ENCODE measurements around the gene TRAP1.

Gene TRAP1

DNA sequence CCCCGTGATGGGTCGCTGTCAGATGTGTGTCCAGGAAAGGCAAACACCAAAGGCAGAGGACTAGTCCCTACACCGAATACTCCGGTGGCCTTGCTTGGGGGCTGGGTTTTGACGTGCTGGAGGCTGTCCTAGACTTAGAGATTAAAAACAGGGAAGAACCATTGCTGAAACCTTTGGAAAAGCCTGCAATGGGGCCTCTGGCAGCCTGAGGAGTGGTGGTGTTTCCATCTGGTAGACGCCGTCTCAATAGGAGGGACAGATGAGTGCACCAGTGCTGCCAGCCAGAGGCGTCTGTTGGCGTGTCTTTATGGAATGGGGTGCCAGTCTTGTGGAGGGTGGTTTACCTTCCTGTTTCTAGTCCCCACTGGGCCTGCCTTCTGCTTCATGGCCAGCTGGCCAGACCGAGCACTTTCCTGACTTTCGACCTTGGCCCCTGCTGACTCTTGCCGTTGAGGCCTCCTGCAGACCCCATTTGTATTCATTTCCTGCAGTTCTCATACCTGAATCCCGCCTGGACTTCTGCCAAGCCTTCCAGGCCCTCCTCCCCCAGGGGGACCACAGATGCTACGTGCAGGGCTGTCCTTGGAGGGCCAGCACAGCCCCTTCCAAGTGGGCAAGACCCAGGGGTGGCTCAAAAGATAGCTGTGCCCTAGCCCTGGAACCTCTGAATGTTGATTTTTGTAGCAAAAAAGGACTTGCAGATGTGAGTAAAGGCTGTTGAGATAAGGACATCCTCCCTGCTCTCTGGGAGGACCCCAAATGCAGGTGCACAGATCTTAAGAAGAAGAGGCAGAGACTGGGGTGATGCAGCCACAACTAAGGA, 64.7 kb downstream of the TRAP1 start:
- CTCF ChIA-PET = no interaction called here
- POLR2A ChIA-PET = no interaction called here

GRCh38 chr16:3651461-3652372, 65.6 kb downstream of the TRAP1 start:
- TF ChIP-seq FOXK2 (IDR thresholded peaks at IDR 0.05) = no peak
- no peak for TF ChIP-seq ELF4 (IDR thresholded peaks at IDR 0.05)
- no peak for TF ChIP-seq FOXM1 (IDR thresholded peaks at IDR 0.05; ENCODE audit: borderline replicate concordance)
- TF ChIP-seq HDGF (IDR thresholded peaks at IDR 0.05; ENCODE audit: borderline replicate concordance) = no peak
- no peak for TF ChIP-seq LEF1 (IDR thresholded peaks at IDR 0.05; ENCODE audit: borderline replicate concordance)
- no peak for TF ChIP-seq SP1 (IDR thresholded peaks at IDR 0.05)
- TF ChIP-seq PKNOX1 (IDR thresholded peaks at IDR 0.05) = no peak
- no peak for TF ChIP-seq ZNF384 (IDR thresholded peaks at IDR 0.05)
- no peak for TF ChIP-seq ARNT (IDR thresholded peaks at IDR 0.05)
- no peak for TF ChIP-seq SUZ12 (IDR thresholded peaks at IDR 0.05)
- TF ChIP-seq FOXA1 (IDR thresholded peaks at IDR 0.05) = no peak
- no peak for TF ChIP-seq BHLHE40 (IDR thresholded peaks at IDR 0.05; ENCODE audit: borderline replicate concordance)
- no peak for TF ChIP-seq CTBP1 (IDR thresholded peaks at IDR 0.05; ENCODE audit: borderline replicate concordance)
- TF ChIP-seq NFRKB (IDR thresholded peaks at IDR 0.05) = no peak
- no peak for TF ChIP-seq L3MBTL2 (conservative IDR thresholded peaks at IDR 0.05)
- TF ChIP-seq TARDBP (IDR thresholded peaks at IDR 0.05) = no peak
- DNase-seq (ENCODE audit: extremely low spot score) = no peak
- POLR2A ChIA-PET = no interaction called here
- CTCF ChIA-PET = no interaction called here

More for the DNA sequence above, 64.7 kb downstream of the TRAP1 start:
- TF ChIP-seq L3MBTL2 (conservative IDR thresholded peaks at IDR 0.05) (no peak), PKNOX1 (IDR thresholded peaks at IDR 0.05) (no peak), FOXK2 (IDR thresholded peaks at IDR 0.05) (no peak), FOXM1 (IDR thresholded peaks at IDR 0.05; ENCODE audit: borderline replicate concordance) (no peak), LEF1 (IDR thresholded peaks at IDR 0.05; ENCODE audit: borderline replicate concordance) (no peak), TARDBP (IDR thresholded peaks at IDR 0.05) (no peak), BHLHE40 (IDR thresholded peaks at IDR 0.05; ENCODE audit: borderline replicate concordance) (no peak), FOXA1 (IDR thresholded peaks at IDR 0.05) (no peak), ARNT (IDR thresholded peaks at IDR 0.05) (no peak), CTBP1 (IDR thresholded peaks at IDR 0.05; ENCODE audit: borderline replicate concordance) (no peak), NFRKB (IDR thresholded peaks at IDR 0.05) (no peak), ZNF384 (IDR thresholded peaks at IDR 0.05) (no peak), ELF4 (IDR thresholded peaks at IDR 0.05) (no peak), HDGF (IDR thresholded peaks at IDR 0.05; ENCODE audit: borderline replicate concordance) (no peak), SP1 (IDR thresholded peaks at IDR 0.05) (no peak), SUZ12 (IDR thresholded peaks at IDR 0.05) (no peak)
- DNase-seq (ENCODE audit: extremely low spot score) = no peak

GRCh38 chr16:3650631-3651265, 66.6 kb downstream of the TRAP1 start:
- CTCF ChIA-PET = no interaction called here
- no peak for DNase-seq (ENCODE audit: extremely low spot score)
- TF ChIP-seq PKNOX1 (IDR thresholded peaks at IDR 0.05) (no peak), SUZ12 (IDR thresholded peaks at IDR 0.05) (no peak), SP1 (IDR thresholded peaks at IDR 0.05) (no peak), FOXK2 (IDR thresholded peaks at IDR 0.05) (no peak), L3MBTL2 (conservative IDR thresholded peaks at IDR 0.05) (no peak), LEF1 (IDR thresholded peaks at IDR 0.05; ENCODE audit: borderline replicate concordance) (no peak), ZNF384 (IDR thresholded peaks at IDR 0.05) (no peak), FOXA1 (IDR thresholded peaks at IDR 0.05) (no peak), HDGF (IDR thresholded peaks at IDR 0.05; ENCODE audit: borderline replicate concordance) (no peak)
- POLR2A ChIA-PET = no interaction called here

DNA sequence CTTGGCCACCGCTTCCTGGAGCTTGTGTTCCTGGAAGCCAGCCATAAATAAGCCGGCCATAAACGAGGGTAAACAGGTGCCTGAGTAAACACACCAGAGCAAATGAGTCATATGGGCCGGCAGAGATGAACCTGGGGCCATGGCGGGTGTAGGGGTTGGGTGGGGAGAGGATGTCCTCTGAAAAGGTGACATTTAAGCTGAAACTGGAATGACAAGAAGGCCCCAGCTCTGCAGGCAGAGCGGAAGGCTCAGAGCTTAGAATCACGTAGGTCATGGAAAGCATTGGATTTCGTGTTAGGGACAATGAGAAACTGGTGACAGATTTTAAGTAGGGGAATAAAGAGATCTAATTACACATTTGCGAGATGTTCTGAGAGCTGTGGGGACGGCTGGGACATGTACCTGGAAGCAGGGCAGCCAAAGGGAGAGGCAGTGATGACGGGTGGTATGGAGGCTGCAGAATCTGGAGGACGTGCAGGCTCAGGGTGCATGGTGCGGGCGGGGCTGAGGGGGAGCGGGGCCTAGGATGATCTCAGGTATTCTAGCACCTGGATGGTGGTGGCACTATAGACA, 70.9 kb downstream of the TRAP1 start:
- ChIA-PET CTCF (interaction anchor here (0.5 kb wide), 1 partner anchor 15 kb away, joined by 3 read pairs; no protein-coding TSS in a partner anchor), POLR2A (no interaction called here)
- peak; percentile 7 for DNase-seq (ENCODE audit: extremely low spot score)
- no peak for TF ChIP-seq TARDBP (IDR thresholded peaks at IDR 0.05)
- TF ChIP-seq PKNOX1 (IDR thresholded peaks at IDR 0.05) = no peak
- no peak for TF ChIP-seq BHLHE40 (IDR thresholded peaks at IDR 0.05; ENCODE audit: borderline replicate concordance)
- TF ChIP-seq SUZ12 (IDR thresholded peaks at IDR 0.05) = no peak
- TF ChIP-seq FOXA1 (IDR thresholded peaks at IDR 0.05) = no peak
- no peak for TF ChIP-seq FOXM1 (IDR thresholded peaks at IDR 0.05; ENCODE audit: borderline replicate concordance)
- TF ChIP-seq HDGF (IDR thresholded peaks at IDR 0.05; ENCODE audit: borderline replicate concordance) = no peak
